Peyer's patch (tissue), 4 donors: ENCODE data around the gene NAV2.

ENCODE experiments used
- CTCF ChIP-seq, 6 experiments: fragments of 450-650 bp in 4 of 6; fragments of 200-600 bp in 2 of 6; sonication (generic) in 1 of 6; IDR thresholded peaks; one replicate each; pipeline ENCODE4 v1.5.1; 2017 to 2019; ENCODE audit warnings: antibody characterized with exemption in 6 of 6, mild to moderate bottlenecking in 3 of 6, moderate library complexity in 1 of 6
- POLR2A ChIP-seq, 2 donors: fragments of 450-650 bp; IDR thresholded peaks; one replicate each; pipeline ENCODE4 v1.5.1; 2017; ENCODE audit warnings: antibody characterized with exemption in 2 of 2, mild to moderate bottlenecking in 2 of 2, moderate library complexity in 2 of 2

- TF ChIP-seq CTCF (IDR thresholded peaks at IDR 0.05) (no peak), POLR2A (IDR thresholded peaks at IDR 0.05) (no peak)
Observed at GRCh38 chr11:19962053-19962800, 249.6 kb downstream of the NAV2 start.
